ENCODE measurements around the gene CLDN15. TPM values are rescaled to one million over a fixed set of nuclear protein-coding genes. Genes with fewer than 3 reads are reported as not detected.

Gene CLDN15
- polyA plus RNA-seq, 2 of the 4 experiments (the other 2 are of a cell fraction) = 9.6 to 12.9 TPM

DNA sequence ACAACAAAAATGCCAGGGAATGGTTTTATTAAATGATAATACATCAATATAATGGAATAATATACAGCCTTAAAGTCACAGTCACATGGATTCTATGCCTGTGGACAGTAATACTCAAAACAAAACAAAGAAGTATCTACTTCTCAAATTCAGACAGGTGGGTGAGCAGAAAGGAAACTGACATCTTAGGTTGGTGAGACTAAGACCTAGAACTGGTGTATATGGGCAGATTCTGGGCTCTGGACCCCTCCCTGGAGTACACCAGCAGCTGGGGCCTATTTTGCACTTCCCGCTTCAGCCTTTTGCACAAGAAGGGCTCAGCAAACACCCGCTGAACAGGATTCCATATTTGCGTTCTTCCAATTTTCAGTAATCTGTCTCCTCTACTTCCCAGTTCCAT, 12.7 kb upstream of the CLDN15 start:
- no peaks in the 10 kb centered on the region for H3K9me3 ChIP-seq
- WGBS (ENCODE audit: missing lambda C conversion rate) = 92% methylated on average over 3 of the region's 3 CpGs
- DNase-seq (ENCODE audit: low read depth in 1 of 2, low spot score in 1 of 2) (no peak), ATAC-seq (no peak), FAIRE-seq (no peak)
- ChIA-PET CTCF (interaction anchor here (0.7 to 2.9 kb wide), 4 partner anchors 32 to 288 kb away, joined by 3 to 12 read pairs (median 3); no protein-coding TSS in a partner anchor), POLR2A (no interaction called here)
- H3K27ac ChIP-seq = no peak overlapping the region
- peak overlapping the region; percentile 93 for H3K4me2 ChIP-seq
- H3K4me3 ChIP-seq = no peak overlapping the region
- TF ChIP-seq CHD4 (IDR thresholded peaks at IDR 0.05; ENCODE audit: borderline replicate concordance) = no peak
- TF ChIP-seq, protein P1, sequence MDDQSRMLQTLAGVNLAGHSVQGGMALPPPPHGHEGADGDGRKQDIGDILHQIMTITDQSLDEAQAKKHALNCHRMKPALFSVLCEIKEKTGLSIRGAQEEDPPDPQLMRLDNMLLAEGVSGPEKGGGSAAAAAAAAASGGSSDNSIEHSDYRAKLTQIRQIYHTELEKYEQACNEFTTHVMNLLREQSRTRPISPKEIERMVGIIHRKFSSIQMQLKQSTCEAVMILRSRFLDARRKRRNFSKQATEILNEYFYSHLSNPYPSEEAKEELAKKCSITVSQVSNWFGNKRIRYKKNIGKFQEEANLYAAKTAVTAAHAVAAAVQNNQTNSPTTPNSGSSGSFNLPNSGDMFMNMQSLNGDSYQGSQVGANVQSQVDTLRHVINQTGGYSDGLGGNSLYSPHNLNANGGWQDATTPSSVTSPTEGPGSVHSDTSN (IDR thresholded peaks at IDR 0.05) = no peak
- no peak for TF ChIP-seq HOXA7 (CRISPR knock-in tag; IDR thresholded peaks at IDR 0.05)
- no peak for TF ChIP-seq KDM5A (IDR thresholded peaks at IDR 0.05)
- TF ChIP-seq HOXB13 (CRISPR knock-in tag; IDR thresholded peaks at IDR 0.05; ENCODE audit: low read depth) = no peak
- TF ChIP-seq, protein P2, sequence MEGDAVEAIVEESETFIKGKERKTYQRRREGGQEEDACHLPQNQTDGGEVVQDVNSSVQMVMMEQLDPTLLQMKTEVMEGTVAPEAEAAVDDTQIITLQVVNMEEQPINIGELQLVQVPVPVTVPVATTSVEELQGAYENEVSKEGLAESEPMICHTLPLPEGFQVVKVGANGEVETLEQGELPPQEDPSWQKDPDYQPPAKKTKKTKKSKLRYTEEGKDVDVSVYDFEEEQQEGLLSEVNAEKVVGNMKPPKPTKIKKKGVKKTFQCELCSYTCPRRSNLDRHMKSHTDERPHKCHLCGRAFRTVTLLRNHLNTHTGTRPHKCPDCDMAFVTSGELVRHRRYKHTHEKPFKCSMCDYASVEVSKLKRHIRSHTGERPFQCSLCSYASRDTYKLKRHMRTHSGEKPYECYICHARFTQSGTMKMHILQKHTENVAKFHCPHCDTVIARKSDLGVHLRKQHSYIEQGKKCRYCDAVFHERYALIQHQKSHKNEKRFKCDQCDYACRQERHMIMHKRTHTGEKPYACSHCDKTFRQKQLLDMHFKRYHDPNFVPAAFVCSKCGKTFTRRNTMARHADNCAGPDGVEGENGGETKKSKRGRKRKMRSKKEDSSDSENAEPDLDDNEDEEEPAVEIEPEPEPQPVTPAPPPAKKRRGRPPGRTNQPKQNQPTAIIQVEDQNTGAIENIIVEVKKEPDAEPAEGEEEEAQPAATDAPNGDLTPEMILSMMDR (IDR thresholded peaks at IDR 0.05) = no peak
- TF ChIP-seq MAFK (IDR thresholded peaks at IDR 0.05; ENCODE audit: partially characterized antibody) = no peak
- peaks cover 14% of the 10 kb centered on the region; the same call in 2 of the 3 replicates for H3K4me1 ChIP-seq

DNA sequence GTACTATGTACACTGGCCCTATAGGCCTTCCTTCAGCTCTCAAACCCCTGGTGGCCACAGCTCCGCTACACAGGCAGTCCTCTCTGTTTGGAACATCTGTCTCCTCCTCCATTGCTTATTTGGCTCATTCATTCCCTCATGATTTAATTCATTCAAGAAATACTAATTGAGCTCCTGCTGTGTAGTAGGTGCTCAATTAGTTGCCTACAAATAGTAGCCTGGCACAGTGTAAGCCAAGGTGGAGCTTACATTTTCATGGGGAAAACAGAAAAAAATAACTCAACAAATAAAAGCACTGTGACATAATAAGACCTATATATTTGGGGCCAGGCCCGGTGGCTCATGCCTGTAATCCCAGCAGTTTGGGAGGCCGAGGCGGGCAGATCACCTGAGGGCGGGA, 10.7 kb upstream of the CLDN15 start:
- no peak for ATAC-seq
- no peak overlapping the region for H3K27ac ChIP-seq
- POLR2A ChIA-PET = no interaction called here
- FAIRE-seq = no peak
- CTCF ChIA-PET = interaction anchor here (0.6 to 1.9 kb wide), 5 partner anchors 28 to 153 kb away, joined by 3 to 10 read pairs (median 4); no protein-coding TSS in a partner anchor
- TF ChIP-seq KDM1A (IDR thresholded peaks at IDR 0.05; ENCODE audit: low read depth) (no peak), ZNF302 (CRISPR knock-in tag; IDR thresholded peaks at IDR 0.05) (no peak), TFCP2L1 (CRISPR knock-in tag; IDR thresholded peaks at IDR 0.05) (no peak), NR3C1 (IDR thresholded peaks at IDR 0.05) (no peak), FOSL2 (IDR thresholded peaks at IDR 0.05) (no peak), FOSL2 (CRISPR knock-in tag; IDR thresholded peaks at IDR 0.05) (no peak), SMC3 (IDR thresholded peaks at IDR 0.05) (no peak)
- TF ChIP-seq, protein P3, sequence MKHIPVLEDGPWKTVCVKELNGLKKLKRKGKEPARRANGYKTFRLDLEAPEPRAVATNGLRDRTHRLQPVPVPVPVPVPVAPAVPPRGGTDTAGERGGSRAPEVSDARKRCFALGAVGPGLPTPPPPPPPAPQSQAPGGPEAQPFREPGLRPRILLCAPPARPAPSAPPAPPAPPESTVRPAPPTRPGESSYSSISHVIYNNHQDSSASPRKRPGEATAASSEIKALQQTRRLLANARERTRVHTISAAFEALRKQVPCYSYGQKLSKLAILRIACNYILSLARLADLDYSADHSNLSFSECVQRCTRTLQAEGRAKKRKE (CRISPR knock-in tag; IDR thresholded peaks at IDR 0.05; ENCODE audit: low read depth) = no peak
- 94% methylated on average over 5 of the region's 5 CpGs for WGBS (ENCODE audit: missing lambda C conversion rate)
- H3K4me1 ChIP-seq = peaks cover 22% of the 10 kb centered on the region
- H3K4me3 ChIP-seq = no peak overlapping the region
- H3K4me2 ChIP-seq = no peak overlapping the region
- H3K9me3 ChIP-seq = no peaks in the 10 kb centered on the region
- DNase-seq (ENCODE audit: low read depth in 1 of 2, low spot score in 1 of 2) = peak in 1 of 2 experiments; percentile 25

DNA sequence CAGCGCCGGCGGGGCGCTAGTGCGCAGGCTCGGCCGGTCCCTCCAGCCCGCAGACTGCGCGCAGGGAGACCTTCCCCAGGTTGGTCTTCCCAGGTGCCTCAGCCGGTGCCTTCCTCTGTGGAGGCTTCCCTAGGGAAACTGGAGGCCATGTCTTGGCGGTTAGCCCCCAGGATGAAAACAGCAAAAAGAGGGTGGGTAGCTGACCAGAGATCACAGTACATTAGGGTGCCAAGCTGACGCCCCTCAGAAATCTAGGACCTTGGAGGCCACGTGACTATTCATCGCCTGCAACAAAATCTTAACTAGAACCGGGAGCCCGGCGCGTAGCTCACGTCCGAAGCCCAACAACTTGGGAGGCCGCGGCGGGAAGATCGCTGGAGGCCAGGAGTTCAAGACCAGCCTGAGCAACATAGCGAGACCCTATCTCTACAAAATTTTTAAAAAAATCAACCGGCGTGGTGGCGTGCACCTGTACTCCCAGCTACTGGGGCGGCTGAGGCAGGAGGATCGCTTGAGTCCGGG, 7.6 kb upstream of the CLDN15 start:
- FAIRE-seq (no peak), DNase-seq (ENCODE audit: low read depth in 1 of 2, low spot score in 1 of 2) (no peak), ATAC-seq (no peak)
- 59% methylated on average over 20 of the region's 32 CpGs for WGBS (ENCODE audit: missing lambda C conversion rate)
- peak overlapping the region; percentile 96 for H3K4me2 ChIP-seq
- no peaks in the 10 kb centered on the region for H3K9me3 ChIP-seq
- CTCF ChIA-PET = interaction anchor here (1.2 to 5.3 kb wide), 16 partner anchors 9 to 276 kb away, joined by 3 to 60 read pairs (median 6); partner anchors contain the start of genes AP1S1, MUC12, PLOD3 and ZNHIT1
- peak overlapping the region; percentile 86 to 93 for H3K27ac ChIP-seq
- H3K4me3 ChIP-seq = peak overlapping the region; percentile 88
- TF ChIP-seq POLR2A (IDR thresholded peaks at IDR 0.05; ENCODE audit: low read length) (peak; percentile 79), RARB (CRISPR knock-in tag; IDR thresholded peaks at IDR 0.05) (no peak), ESRRA (IDR thresholded peaks at IDR 0.05; ENCODE audit: borderline replicate concordance, low read length) (no peak), CHD4 (IDR thresholded peaks at IDR 0.05; ENCODE audit: borderline replicate concordance) (0 out of 2 replicates have a peak, but pooled peaks have one; percentile 23), EP300 (IDR thresholded peaks at IDR 0.05) (no peak), JUN (IDR thresholded peaks at IDR 0.05) (peak in 1 of 2 experiments; percentile 13; a peak in 1 of 5 replicates)
- TF ChIP-seq, protein P4, sequence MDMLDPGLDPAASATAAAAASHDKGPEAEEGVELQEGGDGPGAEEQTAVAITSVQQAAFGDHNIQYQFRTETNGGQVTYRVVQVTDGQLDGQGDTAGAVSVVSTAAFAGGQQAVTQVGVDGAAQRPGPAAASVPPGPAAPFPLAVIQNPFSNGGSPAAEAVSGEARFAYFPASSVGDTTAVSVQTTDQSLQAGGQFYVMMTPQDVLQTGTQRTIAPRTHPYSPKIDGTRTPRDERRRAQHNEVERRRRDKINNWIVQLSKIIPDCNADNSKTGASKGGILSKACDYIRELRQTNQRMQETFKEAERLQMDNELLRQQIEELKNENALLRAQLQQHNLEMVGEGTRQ (IDR thresholded peaks at IDR 0.05) = peak; percentile 70
- TF ChIP-seq, protein P5, sequence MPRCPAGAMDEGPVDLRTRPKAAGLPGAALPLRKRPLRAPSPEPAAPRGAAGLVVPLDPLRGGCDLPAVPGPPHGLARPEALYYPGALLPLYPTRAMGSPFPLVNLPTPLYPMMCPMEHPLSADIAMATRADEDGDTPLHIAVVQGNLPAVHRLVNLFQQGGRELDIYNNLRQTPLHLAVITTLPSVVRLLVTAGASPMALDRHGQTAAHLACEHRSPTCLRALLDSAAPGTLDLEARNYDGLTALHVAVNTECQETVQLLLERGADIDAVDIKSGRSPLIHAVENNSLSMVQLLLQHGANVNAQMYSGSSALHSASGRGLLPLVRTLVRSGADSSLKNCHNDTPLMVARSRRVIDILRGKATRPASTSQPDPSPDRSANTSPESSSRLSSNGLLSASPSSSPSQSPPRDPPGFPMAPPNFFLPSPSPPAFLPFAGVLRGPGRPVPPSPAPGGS (IDR thresholded peaks at IDR 0.05) = peak; percentile 61; the same call in 1 of the 3 replicates
- POLR2A ChIA-PET = interaction anchor here (1.4 to 2.7 kb wide), 3 partner anchors 10 to 101 kb away, joined by 3 to 15 read pairs (median 4); partner anchors contain the start of genes PLOD3 and ZNHIT1
- H3K4me1 ChIP-seq = peaks cover 15% of the 10 kb centered on the region
